Activated CD8-positive, alpha-beta memory T cell treated with anti-CD3 and anti-CD28 coated beads for 4 hours (primary cell): Measurements from ENCODE around the gene CLEC1A.
A peak's percentile ranks its signal among the peaks of the same experiment; 100 is the strongest.

Source experiments
- DNase-seq, 2 donors: peaks; one replicate each; pipeline ENCODE4 v3.0.0-alpha.2; 2020; ENCODE audit warnings: low read depth in 2 of 2

The CLEC1A gene, protein sequence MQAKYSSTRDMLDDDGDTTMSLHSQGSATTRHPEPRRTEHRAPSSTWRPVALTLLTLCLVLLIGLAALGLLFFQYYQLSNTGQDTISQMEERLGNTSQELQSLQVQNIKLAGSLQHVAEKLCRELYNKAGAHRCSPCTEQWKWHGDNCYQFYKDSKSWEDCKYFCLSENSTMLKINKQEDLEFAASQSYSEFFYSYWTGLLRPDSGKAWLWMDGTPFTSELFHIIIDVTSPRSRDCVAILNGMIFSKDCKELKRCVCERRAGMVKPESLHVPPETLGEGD

DNA sequence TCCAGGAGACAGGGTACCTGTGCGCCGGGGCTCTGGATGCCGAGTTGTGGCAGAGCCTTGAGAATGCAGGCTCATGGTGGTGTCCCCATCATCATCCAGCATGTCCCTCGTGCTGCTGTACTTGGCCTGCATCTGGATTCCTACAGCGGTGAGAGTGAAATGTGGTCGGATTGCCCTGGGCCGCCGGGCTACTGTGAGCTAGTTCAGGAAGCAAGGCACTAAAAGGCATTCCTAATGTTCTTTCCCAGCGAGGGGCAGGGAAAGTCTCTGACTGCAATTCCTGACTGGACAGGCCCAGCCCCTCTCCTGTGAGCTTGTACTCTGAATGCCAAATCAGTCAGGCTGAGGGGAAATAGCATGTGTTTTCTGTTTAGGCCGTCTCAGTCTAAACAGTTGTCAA lies at the start of gene CLEC1A:
CLEC1A (minus strand) TSS at position 195 of the 400 bp plus-strand sequence; CDS start at position 132, 63 bp downstream.
- no peak for DNase-seq

DNA sequence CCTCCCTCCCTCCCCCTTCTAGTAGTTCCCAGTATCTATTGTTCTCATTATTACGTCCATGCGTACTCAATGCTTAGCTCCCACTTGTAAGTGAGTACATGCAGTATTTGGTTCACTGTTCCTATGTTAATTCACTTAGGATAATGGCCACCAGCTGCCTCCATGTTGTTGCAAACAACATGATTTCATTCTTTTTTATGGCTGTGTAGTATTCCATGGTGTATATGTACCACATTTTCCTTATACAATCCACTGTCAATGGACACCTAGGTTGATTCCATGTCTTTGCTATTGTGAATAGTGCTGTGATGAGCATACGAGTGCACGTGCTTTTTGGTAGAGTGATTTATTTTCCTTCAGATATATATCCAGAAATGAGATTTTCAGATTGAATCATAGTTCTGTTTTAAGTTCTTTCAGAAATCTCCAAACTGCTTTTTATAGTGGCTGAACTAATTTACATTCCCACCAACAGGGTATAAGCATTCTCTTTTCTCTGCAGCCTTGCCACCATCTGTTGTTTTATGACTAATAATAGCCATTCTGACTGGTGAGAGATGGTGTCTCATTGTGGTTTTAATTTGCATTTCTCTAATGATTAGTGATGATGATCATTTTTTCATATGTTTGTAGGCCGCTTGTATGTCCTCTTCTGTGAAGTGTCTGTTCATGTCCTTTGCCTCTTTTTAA lies 49.1 kb upstream of the CLEC1A start:
- DNase-seq, result no peak

DNA sequence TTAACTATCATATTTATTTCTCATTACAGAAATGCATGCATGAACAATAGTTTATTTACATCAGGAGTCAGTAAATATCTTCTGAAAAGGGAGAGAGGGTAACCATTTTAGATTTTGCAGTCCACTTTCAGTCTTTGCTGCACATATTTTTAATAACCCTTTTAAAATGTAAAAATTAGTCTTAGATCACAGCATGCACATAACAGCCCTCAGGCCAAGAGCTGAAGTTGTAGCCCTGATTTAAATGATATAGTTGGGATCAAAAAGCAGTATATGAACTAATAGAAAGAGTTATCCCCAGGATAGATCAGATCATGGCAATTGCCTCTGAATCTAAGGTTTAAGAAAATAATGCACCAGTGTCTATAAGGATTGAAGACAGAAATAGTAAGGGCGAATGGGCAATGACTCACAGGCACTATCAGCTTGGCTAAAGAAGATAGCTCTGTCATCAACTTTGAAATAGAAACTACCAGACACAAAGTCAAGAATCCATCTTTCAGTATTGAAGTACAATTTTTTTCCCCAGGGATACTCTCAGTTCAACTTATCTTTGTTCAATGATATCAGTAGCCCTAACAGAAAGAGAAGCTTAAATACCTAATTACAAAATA lies 44.3 kb upstream of the CLEC1A start:
- no peak for DNase-seq

DNA sequence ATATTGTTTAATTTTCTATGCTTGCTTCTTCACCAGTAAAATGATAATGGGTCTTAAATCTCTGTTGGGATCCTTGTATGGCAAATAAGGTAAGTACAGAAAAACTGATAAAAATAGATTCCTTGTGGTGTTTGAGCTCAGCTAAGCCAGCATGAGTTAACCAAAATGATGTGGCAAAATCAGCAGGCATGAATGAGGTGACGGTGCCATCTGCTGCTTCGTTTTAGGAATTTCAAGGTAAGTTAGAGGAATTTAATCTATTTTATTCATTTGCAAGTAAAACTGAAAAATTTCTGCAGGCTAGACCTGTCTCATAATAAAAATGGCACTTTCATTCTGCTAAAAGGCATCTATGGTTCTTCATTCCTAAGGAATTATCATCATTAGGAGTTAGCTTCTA lies 41.2 kb upstream of the CLEC1A start:
- DNase-seq, result peak in 1 of 2 donors; percentile 18

DNA sequence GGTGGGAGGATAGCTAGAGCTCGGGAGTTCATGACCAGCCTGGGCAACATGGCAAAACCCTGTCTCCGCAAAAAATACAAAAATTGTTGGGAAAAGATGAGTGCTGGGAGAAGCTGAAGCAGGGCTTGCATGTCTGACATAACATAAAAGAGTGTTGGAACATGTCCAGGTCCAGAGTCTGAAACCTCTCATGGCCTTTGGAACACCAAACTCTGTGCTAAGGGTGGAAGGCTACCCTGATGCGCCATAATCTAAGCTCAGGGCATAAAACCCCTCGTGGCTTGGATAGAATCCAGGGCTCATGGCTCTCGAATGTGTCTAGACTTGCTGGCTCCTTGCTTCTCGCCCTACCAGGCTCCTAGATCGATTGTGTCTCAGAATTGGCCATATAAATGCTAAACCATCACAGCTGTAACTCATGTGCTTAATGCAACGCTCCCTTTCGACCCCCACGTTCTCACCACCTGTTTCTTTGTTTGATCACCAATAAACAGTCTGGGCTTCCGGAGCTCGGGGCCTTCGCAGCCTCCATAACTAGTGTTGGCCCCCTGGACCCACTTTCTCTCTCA lies 37.9 kb upstream of the CLEC1A start:
- DNase-seq, result no peak

DNA sequence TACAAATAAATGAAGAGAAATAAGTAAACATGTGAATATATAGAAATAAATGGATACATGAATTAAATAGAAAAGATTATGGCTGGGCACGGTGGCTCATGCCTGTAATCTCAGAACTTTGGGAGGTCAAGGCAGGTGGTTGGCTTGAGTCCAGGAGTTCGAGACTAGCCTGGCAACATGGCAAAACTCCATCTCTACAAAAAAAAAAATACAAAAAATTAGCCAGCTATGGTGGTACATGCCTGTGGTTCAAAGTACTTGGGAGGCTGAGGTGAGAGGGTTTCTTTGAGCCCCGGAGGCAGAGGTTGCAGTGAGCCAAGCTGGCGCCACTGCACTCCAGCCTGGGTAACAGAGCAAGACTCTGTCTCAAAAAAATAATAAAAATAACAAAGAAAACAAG lies 36.3 kb upstream of the CLEC1A start:
- no peak for DNase-seq

DNA sequence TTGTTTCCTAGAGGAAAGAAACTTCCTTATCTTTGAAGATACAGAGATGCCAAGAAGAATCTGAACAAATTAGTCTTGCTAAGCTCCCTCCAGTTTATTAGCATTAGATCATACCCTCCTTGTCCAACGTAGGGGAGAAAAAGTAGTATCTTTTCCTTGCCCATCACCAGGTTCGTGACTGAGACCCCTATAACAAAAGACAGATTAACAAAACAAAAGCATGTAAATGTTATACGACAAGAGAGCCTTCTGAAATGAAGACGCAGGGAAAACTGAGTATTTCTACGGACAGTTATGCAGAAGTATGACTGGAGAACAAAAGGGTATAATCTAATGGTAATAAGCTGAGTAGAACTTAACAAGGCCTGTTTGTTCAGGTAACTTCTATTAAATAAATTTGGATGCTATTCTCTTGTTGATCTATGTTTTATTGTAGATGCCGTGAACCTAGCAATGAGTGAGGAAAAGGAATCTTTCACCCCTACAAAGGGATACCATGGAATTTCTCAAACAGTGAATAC lies 34.1 kb upstream of the CLEC1A start:
- DNase-seq, result no peak

DNA sequence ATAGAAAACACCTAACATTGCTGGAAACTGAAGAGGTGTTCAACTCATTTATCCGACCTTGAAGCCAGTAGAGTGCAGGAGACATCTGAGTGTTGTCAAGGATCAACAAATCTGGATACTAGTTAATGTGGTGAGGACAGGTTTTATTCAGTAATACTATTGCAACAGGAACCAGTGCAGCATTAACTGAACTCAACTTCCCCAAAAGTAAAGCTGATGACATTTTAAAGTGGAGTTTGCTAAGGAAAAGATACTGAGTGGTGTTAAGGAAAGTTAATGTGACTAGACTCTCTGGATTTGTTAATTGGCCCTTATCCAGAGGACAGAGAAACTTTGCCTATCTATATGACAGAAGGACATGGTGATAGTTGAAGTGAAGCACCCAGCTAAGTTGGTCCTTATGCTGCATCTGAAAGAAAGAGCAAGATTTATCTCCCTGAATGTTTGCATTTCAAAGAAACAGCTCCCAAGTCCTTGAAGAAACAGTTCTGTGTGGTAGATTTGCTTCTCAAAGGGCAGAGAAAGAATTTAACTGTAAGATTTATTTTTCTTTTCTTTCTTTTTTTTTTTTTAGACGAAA lies 32.4 kb upstream of the CLEC1A start:
- DNase-seq, result no peak

DNA sequence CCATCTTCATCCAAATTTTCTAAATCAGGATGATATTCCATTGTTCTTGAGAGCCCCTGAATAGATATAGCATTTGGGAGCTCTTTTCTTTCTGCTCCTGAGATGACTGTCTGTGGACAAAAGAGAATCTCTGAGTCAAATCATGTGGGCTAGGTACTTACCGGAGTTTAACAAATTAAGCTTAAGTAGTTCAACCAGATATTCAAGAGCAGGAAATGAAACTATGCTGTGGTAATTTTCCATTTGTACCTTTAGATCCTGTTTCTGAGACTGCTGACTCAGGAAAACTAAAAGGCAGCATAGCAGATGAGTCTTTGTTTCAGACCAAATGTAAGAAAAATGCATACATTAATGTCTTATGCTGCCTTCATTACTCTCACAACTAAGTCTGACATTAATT lies 31.3 kb upstream of the CLEC1A start, which contains the start of gene CLEC7A:
CLEC7A (minus strand) TSS at position 158 of the 400 bp plus-strand sequence; CDS start at position 41, 117 bp downstream.
- no peak for DNase-seq

DNA sequence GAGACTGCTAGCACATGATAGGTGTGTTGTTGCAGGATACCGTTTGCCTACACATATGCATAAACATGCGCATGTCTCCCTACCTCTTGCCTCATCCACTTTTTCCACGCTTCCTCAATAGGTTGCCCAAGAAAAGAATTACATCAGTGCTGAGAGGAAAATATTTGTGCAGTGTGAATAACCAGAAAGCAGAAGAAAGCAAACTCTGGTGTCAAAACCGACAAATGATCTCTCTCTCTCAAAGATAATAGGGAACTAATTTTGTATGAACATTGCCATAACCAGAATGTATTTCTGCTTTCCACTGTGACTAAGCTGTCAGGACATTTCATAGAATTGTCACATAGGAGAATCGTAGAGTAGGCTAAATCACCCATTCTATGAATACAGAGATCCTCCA lies 29.9 kb upstream of the CLEC1A start:
- no peak for DNase-seq

DNA sequence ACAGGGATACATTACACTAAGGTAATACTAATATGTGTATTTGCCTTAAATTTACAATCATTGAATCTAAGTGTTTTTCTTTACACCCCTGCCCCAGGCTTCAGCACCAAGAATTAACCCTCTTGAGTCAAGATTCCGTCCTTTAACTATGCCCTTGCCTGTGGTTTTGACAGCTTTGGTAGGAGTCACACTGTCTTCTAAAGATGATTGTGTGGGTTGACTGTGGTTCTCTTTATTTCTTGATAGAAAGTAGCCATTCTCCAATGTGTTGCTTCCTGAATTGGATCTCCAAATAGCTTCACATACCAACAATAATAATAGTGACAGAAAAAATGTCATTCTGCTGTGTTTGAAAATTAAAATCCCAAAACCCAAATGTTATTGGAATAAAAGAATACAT lies 27.6 kb upstream of the CLEC1A start:
- DNase-seq, result no peak

DNA sequence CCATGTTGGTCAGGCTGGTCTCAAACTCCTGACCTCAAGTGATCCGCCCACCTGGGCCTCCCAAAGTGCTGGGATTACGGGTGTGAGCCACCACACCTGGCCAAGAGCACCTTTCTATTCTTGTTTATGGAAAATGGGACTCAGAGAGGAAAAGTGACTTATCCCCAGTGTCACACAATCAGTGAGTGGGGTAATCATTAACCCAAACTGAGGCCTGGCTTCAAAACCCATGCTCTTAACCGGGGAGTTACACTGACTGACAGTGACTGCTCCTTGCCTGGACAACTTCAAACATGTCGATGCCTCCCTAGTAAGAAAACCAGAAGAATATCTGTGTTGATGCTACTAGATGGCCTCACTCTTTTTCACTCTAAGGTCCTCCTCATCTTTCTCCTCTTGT lies 23.9 kb upstream of the CLEC1A start:
- DNase-seq, result no peak

DNA sequence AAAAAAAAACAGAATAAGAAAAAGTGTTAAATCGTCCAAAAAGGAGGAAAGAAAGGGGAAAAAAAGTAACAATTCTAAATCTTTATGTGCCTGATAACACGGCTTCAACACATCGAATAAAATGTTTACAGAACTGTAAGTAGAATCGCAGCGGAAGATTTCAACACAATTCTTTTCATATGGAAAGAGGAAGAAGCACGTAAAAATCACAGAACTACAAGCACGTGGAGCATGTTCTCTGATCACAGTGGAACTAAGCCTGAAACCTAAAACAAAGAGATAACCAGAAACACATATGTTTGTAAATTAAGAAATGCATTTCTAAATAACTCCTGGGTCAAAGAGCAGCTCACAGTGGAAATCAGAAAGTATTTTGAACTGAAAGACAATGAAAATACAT lies 22.5 kb upstream of the CLEC1A start:
- no peak for DNase-seq

DNA sequence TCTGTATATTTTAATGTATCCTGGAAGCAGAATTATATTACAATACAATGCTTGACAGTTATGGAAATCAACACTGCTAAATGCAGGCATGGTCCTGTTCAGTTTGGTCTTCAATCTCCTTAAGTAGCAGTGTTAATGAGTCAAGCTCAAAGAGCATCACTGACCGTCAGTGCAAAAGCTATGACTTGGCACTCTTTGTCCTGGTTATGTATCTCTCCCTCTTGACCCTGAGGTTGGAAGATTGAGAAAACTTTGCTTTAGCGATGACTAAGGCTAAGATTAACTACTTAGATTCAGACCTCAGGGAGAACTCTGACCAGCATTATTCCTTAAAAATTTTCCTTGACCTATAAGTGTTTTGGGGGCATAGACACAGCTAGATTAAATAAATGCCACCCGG lies 20.3 kb upstream of the CLEC1A start:
- DNase-seq, result no peak

DNA sequence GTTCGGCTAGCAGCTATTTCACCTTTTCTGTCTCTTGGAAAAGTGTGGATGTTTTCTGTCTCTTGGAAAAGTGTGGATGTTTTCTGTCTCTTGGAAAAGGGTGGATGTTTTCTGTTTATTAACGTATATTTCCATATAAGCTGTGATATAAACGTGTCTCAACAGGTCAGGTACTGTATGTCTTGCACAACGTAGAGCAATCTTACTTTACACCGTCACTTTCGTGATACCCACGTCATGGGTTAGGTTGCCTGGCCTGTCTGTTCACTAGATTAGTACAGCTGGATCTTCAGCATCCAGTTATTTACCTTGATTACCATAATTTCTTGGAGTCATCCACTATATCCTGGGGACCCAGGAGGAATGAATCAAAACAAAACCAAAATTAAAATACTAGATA lies 17.1 kb upstream of the CLEC1A start:
- no peak for DNase-seq

DNA sequence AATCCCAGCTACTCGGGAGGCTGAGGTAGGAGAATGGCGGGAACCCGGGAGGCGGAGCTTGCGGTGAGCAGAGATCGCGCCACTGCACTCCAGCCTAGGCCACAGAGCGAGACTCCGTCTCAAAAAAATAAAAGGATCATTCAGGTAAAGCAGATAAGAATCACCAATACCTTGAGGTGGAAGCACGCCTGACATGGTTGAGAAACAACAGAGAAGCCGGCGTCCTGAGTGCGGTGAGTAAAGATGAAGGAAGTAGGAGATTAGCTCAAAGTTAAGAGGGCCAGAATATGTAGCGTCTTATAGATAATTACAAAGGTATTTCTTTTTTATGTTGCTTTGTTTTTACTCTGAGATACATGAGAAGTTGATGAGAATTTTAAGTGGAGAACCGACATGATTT lies 16.5 kb upstream of the CLEC1A start:
- no peak for DNase-seq

DNA sequence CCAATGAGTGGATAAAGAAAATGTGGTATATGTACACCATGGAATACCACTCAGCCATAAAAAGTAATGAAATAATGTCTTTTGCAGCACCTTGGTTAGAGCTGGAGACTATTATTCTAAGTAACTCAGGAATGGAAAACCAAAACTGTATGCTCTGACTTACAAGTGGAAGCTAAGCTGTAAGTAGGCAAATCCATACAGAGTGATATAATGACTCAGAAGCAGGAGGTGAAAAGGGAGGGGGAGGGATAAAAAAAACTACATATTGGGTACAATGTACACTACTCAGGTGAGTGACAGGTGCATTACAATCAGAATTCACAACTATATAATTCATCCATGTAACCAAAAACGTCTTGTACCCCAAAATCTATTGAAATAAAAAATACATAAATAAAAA lies 15.1 kb upstream of the CLEC1A start:
- DNase-seq, result no peak

DNA sequence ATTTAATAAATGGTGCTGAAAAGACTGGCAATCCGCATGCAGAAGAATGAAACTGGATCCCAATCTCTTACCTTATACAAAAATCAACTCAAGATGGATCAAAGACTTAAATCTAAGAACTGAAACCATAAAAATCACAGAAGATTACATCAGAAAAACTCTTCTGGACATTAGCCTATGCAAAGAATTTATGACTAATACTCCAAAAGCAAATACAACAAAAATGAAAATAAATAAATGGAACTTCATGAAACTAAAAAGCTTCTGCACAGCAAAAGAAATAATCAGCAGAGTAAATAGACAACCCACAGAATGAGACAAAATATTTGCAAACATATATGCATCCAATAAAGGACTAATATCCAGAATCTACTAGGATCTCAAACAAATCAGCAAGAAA lies 14.3 kb upstream of the CLEC1A start:
- no peak for DNase-seq

DNA sequence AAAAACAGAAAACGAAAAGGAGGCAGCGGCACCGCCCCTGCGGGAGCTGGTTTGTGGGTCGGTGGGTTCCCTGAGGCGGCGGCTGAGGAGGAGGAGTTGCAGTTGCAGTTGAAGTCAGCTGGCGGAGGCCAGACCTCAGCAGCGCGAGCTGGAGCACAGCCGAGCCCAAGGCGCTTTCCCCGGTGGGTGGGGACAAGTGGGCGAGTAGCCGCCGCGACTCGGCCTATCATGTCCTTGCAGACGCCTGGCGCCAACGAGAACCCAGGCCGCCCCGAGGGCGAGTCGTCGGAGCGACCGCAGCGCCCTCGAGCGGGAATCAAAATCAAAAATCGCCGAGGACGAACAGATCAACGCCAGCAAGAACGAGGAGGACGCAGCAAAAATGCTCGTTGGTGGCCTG lies 12.7 kb upstream of the CLEC1A start:
- no peak for DNase-seq

DNA sequence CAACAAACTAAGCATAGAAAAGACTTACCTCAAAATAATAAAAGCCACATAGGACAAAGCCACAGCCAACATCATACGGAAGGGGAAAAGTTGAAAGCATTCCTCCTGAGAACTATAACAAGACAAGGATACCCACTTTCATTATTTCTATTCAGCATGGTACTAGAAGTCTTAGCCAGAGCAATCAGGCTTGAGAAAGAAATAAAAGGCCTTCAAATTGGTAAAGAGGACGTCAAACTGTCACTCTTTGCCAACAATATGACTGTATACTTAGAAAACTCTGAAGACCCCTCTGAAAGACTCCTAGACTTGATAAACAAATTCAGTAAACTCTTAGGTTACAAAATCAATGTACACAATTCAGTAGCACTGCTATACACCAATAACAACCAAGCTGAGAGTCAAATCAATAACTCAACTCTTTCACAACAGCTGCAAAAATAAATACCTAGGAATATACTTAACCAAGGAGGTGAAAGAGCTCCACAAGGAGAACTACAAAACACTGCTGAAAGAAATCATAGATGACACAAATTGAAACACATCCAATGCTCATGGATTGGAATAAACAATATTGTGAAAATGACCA lies 11.6 kb upstream of the CLEC1A start:
- no peak for DNase-seq

DNA sequence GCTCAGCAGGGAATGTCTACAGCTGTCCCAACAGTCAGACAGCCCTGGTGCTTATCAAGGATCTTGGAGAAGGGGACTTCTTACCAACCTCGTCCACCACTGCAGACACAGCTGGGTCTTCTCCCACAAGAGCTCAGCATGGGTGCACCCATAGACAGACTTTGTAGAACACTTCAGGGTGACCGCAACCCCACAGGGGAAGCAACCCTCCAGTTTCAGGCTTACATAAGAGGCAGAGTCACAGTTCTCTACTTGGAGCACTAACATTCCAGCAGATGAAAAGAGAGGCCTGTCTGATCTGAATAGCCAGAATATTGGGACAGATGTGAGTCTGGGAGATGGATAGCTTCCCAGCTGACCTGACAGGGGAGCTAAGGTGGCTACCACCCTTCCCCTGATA lies 3.5 kb upstream of the CLEC1A start:
- no peak for DNase-seq
